Parathyroid adenoma (tissue), 2 donors: Measurements from ENCODE around the gene ITSN1.
A peak's percentile ranks its signal among the peaks of the same experiment; 100 is the strongest.

Experiments
- H2AFZ ChIP-seq: fragments of 300-600 bp; sonication (generic); one replicate; pipeline ENCODE4 v1.7.0; 2017; ENCODE audit warnings: antibody characterized with exemption, mild to moderate bottlenecking
- H3K27ac ChIP-seq: fragments of 300-600 bp; sonication (generic); one replicate; pipeline ENCODE4 v1.7.0; 2017
- H3K27me3 ChIP-seq: fragments of 300-600 bp; sonication (generic); one replicate; pipeline ENCODE4 v1.7.0; 2017; ENCODE audit warnings: low read length; ENCODE audit not compliant: control insufficient read depth, insufficient read depth
- H3K36me3 ChIP-seq: fragments of 300-600 bp; sonication (generic); one replicate; pipeline ENCODE4 v1.7.0; 2017; ENCODE audit warnings: low read length; ENCODE audit not compliant: control insufficient read depth, insufficient read depth
- H3K4me1 ChIP-seq: fragments of 300-600 bp; sonication (generic); one replicate; pipeline ENCODE4 v1.7.0; 2017; ENCODE audit warnings: control low read depth
- H3K4me2 ChIP-seq: fragments of 300-600 bp; sonication (generic); one replicate; pipeline ENCODE4 v1.7.0; 2017; ENCODE audit warnings: low read length
- H3K4me3 ChIP-seq: fragments of 300-600 bp; sonication (generic); one replicate; pipeline ENCODE4 v1.7.0; 2017; ENCODE audit warnings: low read depth, low read length
- H3K79me2 ChIP-seq: fragments of 300-600 bp; sonication (generic); one replicate; pipeline ENCODE4 v1.7.0; 2017; ENCODE audit warnings: control low read depth
- H3K9ac ChIP-seq: fragments of 300-600 bp; sonication (generic); one replicate; pipeline ENCODE4 v1.7.0; 2017; ENCODE audit warnings: mild to moderate bottlenecking
- H3K9me3 ChIP-seq: fragments of 300-600 bp; sonication (generic); one replicate; pipeline ENCODE4 v1.7.0; 2017; ENCODE audit warnings: low read length; ENCODE audit not compliant: control insufficient read depth
- CTCF ChIP-seq: fragments of 300-600 bp; sonication (generic); IDR thresholded peaks from one replicate; pipeline ENCODE4 v1.7.0; 2017; ENCODE audit warnings: antibody characterized with exemption, mild to moderate bottlenecking
- donor health status: primary hyperparathyroidism.

ITSN1 gene

GRCh38 chr21:33886321-33886720 lies 244.0 kb downstream of the ITSN1 start:
- Histone ChIP-seq H3K27me3 (no peaks in the 10 kb centered on the region), H3K36me3 (no peaks in the 10 kb centered on the region), H3K4me1 (no peaks in the 10 kb centered on the region), H2AFZ (no peak overlapping the region), H3K4me3 (no peak overlapping the region), H3K79me2 (no peaks in the 10 kb centered on the region), H3K27ac (no peak overlapping the region), H3K9ac (no peak overlapping the region), H3K4me2 (no peak overlapping the region), H3K9me3 (no peaks in the 10 kb centered on the region)
- no peak for TF ChIP-seq CTCF

DNA sequence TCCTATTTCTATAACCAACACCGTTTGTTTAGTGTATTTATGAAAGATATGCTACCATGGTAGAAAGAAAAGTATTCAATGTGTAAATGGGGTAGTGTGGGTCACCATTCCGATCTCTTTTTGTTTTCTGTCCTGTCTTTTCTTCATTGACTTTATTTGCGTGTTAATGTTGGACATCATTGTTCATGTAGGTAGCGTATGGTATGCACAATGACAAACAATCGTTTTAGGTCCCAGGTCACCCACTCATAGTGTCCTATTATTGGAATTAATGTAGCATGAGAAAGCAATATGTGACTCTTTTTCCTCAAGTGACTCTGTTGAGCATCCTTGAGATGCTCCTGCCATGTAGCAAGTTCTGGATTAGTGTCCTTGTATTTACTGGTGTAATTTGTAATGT lies 247.9 kb downstream of the ITSN1 start:
- no peak overlapping the region for H3K9ac ChIP-seq
- no peaks in the 10 kb centered on the region for H3K4me1 ChIP-seq
- no peak overlapping the region for H3K4me2 ChIP-seq
- H3K36me3 ChIP-seq = no peaks in the 10 kb centered on the region
- no peak overlapping the region for H3K4me3 ChIP-seq
- H3K9me3 ChIP-seq = no peaks in the 10 kb centered on the region
- H3K79me2 ChIP-seq = no peaks in the 10 kb centered on the region
- TF ChIP-seq CTCF = no peak
- H3K27ac ChIP-seq = no peak overlapping the region
- H2AFZ ChIP-seq = no peak overlapping the region
- H3K27me3 ChIP-seq = no peaks in the 10 kb centered on the region

DNA sequence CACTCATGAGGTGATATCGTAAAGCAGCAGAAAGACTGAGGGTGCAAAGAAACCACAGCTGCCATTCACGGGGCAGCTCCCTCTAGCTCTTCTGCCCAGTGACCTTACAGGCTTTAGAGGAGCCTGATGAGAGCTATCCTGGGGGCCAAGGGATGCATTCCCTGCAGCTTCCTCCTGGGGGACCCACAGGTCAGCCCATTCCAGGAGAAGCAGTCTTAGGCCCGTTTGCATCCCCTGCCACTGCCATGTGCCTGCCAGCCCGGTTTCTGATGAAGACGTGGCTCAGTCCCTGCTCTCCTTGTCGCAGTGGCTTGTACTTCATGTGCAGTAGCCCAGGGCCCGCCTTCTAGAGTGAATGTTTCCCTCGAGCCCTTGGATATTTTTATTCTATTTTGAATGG lies 250.6 kb downstream of the ITSN1 start:
- TF ChIP-seq CTCF = no peak
- Histone ChIP-seq H3K9me3 (no peaks in the 10 kb centered on the region), H3K4me1 (no peaks in the 10 kb centered on the region), H3K9ac (no peak overlapping the region), H2AFZ (no peak overlapping the region), H3K27me3 (no peaks in the 10 kb centered on the region), H3K36me3 (no peaks in the 10 kb centered on the region), H3K4me2 (no peak overlapping the region), H3K4me3 (no peak overlapping the region), H3K79me2 (no peaks in the 10 kb centered on the region), H3K27ac (no peak overlapping the region)

GRCh38 chr21:33893917-33894316 lies 251.6 kb downstream of the ITSN1 start:
- Histone ChIP-seq H3K4me3 (no peak overlapping the region), H3K36me3 (no peaks in the 10 kb centered on the region), H3K4me2 (no peak overlapping the region), H2AFZ (no peak overlapping the region), H3K27me3 (no peaks in the 10 kb centered on the region), H3K4me1 (no peaks in the 10 kb centered on the region), H3K79me2 (no peaks in the 10 kb centered on the region), H3K9me3 (no peaks in the 10 kb centered on the region), H3K27ac (no peak overlapping the region), H3K9ac (no peak overlapping the region)
- no peak for TF ChIP-seq CTCF

- Histone ChIP-seq H3K4me2 (peak overlapping the region; percentile 40), H3K27ac (no peak overlapping the region), H3K36me3 (no peaks in the 10 kb centered on the region), H3K4me1 (no peaks in the 10 kb centered on the region), H2AFZ (peak overlapping the region; percentile 77), H3K79me2 (no peaks in the 10 kb centered on the region), H3K27me3 (no peaks in the 10 kb centered on the region), H3K4me3 (peak overlapping the region; percentile 12), H3K9me3 (no peaks in the 10 kb centered on the region), H3K9ac (no peak overlapping the region)
- TF ChIP-seq CTCF = peak; percentile 20
These were observed 252.5 kb downstream of the ITSN1 start for GRCh38 chr21:33894736-33895288.
